Measurements from ENCODE around the gene RTN4. TPM values are rescaled to one million over a fixed set of nuclear protein-coding genes. Genes with fewer than 3 reads are reported as not detected.

RTN4 gene
- total RNA-seq, 2 donors from 2014 or later = 253 to 331 TPM

DNA sequence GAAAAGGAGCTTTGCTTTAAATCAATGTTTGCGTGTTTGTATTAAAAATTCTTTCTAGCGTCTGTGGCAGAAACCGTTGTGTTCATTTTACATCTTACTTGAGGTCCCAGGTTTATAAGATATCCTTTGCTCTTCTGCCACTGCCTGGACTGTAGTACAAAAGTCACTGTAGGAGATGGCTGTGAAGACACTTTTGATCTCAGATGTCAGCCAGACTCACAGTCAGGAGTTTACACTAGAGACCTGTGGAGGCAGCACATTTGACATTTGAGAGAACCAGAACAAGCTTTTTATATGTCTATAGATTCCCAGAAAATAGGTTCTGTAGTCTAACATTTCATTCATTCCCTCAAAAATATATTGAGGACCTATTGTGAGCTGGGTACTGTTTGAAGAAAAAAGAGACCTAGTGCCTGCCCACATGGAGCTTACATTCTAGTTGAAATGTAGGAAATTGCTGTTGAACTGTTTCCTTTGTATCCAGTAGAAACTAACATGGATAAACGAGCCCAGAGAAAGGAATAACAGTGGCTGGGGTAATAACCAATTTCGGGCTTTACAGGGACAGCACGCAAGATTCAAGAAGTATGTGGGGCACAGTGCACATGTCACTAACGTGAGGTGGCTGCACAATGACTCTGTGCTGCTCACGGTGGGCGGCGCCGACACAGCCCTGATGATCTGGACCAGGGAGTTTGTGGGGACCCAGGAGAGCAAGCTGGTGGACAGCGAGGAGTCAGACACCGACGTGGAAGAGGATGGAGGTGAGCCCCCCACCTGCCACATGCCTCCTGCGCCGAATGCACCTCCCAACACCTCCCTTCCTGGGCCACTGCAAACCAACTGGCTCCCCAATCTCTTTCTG, 122.3 kb downstream of the RTN4 start:
- no peaks in the 10 kb centered on the region for H3K4me1 ChIP-seq (ENCODE audit: control insufficient read depth in 1 of 2, low read depth in 2 of 2)
- TF ChIP-seq CTCF (IDR thresholded peaks at IDR 0.05) = no peak
- no peak overlapping the region for H3K4me3 ChIP-seq
- H3K27me3 ChIP-seq (replicated peaks; ENCODE audit: insufficient read depth) = no peaks in the 10 kb centered on the region
- DNase-seq (ENCODE audit: low spot score) (no peak), ATAC-seq (ENCODE audit: insufficient number of reproducible peaks, low FRiP score, low read depth) (no peak)
- H3K27ac ChIP-seq = no peak overlapping the region
- H3K9me3 ChIP-seq = no peaks in the 10 kb centered on the region
- no peaks in the 10 kb centered on the region for H3K36me3 ChIP-seq

DNA sequence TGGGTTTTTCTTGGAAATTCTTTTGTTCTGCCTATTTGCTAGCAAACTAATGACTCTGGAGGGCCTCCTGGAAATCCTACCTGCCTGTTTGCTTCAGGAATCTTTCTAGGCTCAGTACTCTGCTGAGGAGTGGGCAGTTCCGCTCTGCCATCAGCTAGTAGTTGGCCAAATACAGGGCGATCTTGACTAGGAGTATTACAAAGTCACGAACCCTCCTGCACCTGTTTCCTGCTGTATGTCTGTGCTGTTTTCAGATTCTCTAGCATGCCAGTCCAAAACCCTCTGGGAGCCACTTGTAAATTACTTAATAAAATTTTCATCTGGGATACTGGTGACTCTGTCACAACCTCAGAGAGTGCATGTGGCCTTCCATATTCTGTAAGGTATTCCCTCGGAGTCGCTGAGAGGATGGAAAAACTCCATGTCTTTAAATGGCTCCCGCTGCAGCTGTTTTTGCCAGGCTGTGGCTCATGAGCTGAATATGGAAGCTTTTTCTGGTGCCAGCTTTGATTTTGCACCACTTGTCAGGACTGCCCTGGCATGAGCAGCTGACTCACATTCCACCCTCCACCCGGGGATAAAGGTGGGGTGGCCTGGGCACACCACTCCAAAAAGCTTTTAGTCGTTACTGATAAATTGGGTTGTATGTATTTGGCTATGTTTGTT, 123.0 kb downstream of the RTN4 start:
- H3K27ac ChIP-seq = no peak overlapping the region
- H3K4me1 ChIP-seq (ENCODE audit: control insufficient read depth in 1 of 2, low read depth in 2 of 2) = no peaks in the 10 kb centered on the region
- no peak for ATAC-seq (ENCODE audit: insufficient number of reproducible peaks, low FRiP score, low read depth)
- no peak for DNase-seq (ENCODE audit: low spot score)
- no peaks in the 10 kb centered on the region for H3K36me3 ChIP-seq
- H3K27me3 ChIP-seq (replicated peaks; ENCODE audit: insufficient read depth) = no peaks in the 10 kb centered on the region
- no peak for TF ChIP-seq CTCF (IDR thresholded peaks at IDR 0.05)
- no peaks in the 10 kb centered on the region for H3K9me3 ChIP-seq
- H3K4me3 ChIP-seq = no peak overlapping the region

DNA sequence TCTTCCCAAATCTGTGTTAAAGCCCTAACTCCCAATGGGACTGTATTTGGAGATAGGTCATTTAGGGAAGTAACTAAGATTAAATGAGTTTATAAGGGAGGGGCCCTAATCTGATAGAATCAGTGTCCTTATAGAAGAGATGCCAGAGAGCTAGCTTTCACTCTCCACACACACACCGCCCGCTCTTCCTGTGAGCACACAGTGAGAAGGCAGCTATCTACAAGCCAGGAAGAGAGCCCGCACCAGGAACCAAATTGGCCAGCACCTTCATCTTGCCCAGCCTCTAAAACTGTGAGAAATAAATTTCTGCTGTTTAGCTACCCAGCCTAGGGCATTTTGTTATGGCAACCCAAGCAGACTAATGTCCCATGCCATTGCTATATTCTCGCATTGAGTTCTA, 125.2 kb downstream of the RTN4 start:
- no peaks in the 10 kb centered on the region for H3K4me1 ChIP-seq (ENCODE audit: control insufficient read depth in 1 of 2, low read depth in 2 of 2)
- no peaks in the 10 kb centered on the region for H3K27me3 ChIP-seq (replicated peaks; ENCODE audit: insufficient read depth)
- H3K36me3 ChIP-seq = no peaks in the 10 kb centered on the region
- no peak overlapping the region for H3K27ac ChIP-seq
- no peak overlapping the region for H3K4me3 ChIP-seq
- TF ChIP-seq CTCF (IDR thresholded peaks at IDR 0.05) = no peak
- H3K9me3 ChIP-seq = no peaks in the 10 kb centered on the region
- ATAC-seq (ENCODE audit: insufficient number of reproducible peaks, low FRiP score, low read depth) (no peak), DNase-seq (ENCODE audit: low spot score) (no peak)

GRCh38 chr2:54924121-54924520, 126.1 kb downstream of the RTN4 start:
- Histone ChIP-seq H3K27ac (no peak overlapping the region), H3K9me3 (no peaks in the 10 kb centered on the region), H3K36me3 (no peaks in the 10 kb centered on the region), H3K4me1 (ENCODE audit: control insufficient read depth in 1 of 2, low read depth in 2 of 2) (no peaks in the 10 kb centered on the region), H3K27me3 (replicated peaks; ENCODE audit: insufficient read depth) (no peaks in the 10 kb centered on the region), H3K4me3 (no peak overlapping the region)
- no peak for ATAC-seq (ENCODE audit: insufficient number of reproducible peaks, low FRiP score, low read depth)
- no peak for TF ChIP-seq CTCF (IDR thresholded peaks at IDR 0.05)
- no peak for DNase-seq (ENCODE audit: low spot score)

Other genes starting within 250 kb of the RTN4 start
- 1 to 10 TPM in 1 of 2 donors, under 1 TPM in 1; 0.28 to 8.4 TPM for gene CLHC1, start 181.8 kb upstream of the RTN4 start, total RNA-seq
- gene RPS27A, start 182.2 kb upstream of the RTN4 start, total RNA-seq = 100 to 1,000 TPM; 786 to 831 TPM
- 10 to 100 TPM in 1 of 2 donors, 1 to 10 TPM in 1; 8.1 to 24.3 TPM for gene MTIF2, start 218.8 kb upstream of the RTN4 start, total RNA-seq

All from thoracic aorta (tissue), 2 donors.